Liver (tissue), 3 donors: ENCODE measurements around the gene BCL2.

Experiments
- GABPA ChIP-seq, 2 donors: IDR thresholded peaks in 1 of 2; conservative IDR thresholded peaks in 1 of 2; 2 replicates each; pipeline ENCODE4 v1.6.1; 2016; ENCODE audit warnings: antibody characterized with exemption in 2 of 2, mild to moderate bottlenecking in 1 of 2, moderate library complexity in 1 of 2
- JUND ChIP-seq, 2 donors: IDR thresholded peaks; 2 replicates each; pipeline ENCODE4 v1.6.1; 2016; ENCODE audit warnings: antibody characterized with exemption in 2 of 2
- NR2F2 ChIP-seq: IDR thresholded peaks from 2 replicates; pipeline ENCODE4 v1.6.1; 2016; ENCODE audit warnings: antibody characterized with exemption
- RAD21 ChIP-seq, 2 donors: IDR thresholded peaks; 2 replicates each; pipeline ENCODE4 v1.6.1; 2016; ENCODE audit warnings: antibody characterized with exemption in 2 of 2, mild to moderate bottlenecking in 2 of 2
- RXRA ChIP-seq, 2 donors: IDR thresholded peaks; 2 replicates each; pipeline ENCODE4 v1.6.1; 2017 to 2018; ENCODE audit warnings: antibody characterized with exemption in 2 of 2, mild to moderate bottlenecking in 1 of 2
- SP1 ChIP-seq: IDR thresholded peaks from 2 replicates; pipeline ENCODE4 v1.6.1; 2018; ENCODE audit warnings: antibody characterized with exemption, mild to moderate bottlenecking
- TAF1 ChIP-seq: conservative IDR thresholded peaks from 2 replicates; pipeline ENCODE4 v1.6.1; 2016; ENCODE audit warnings: antibody characterized with exemption, mild to moderate bottlenecking
- YY1 ChIP-seq: IDR thresholded peaks from 2 replicates; pipeline ENCODE4 v1.6.1; 2016; ENCODE audit warnings: antibody characterized with exemption, mild to moderate bottlenecking
- TF ChIP-seq, protein P1 (sequence below): fragments of 150-350 bp; IDR thresholded peaks from 2 replicates; pipeline ENCODE4 v1.5.1; 2017; ENCODE audit warnings: improper control_type of control experiment, low read depth, low read length; ENCODE audit not compliant: missing input control
- TF ChIP-seq, protein P2 (sequence below): IDR thresholded peaks from 2 replicates; pipeline ENCODE4 v1.6.1; 2016; ENCODE audit warnings: antibody characterized with exemption, mild to moderate bottlenecking
- donor health status: healthy.
- donor health status: healthy.

DNA sequence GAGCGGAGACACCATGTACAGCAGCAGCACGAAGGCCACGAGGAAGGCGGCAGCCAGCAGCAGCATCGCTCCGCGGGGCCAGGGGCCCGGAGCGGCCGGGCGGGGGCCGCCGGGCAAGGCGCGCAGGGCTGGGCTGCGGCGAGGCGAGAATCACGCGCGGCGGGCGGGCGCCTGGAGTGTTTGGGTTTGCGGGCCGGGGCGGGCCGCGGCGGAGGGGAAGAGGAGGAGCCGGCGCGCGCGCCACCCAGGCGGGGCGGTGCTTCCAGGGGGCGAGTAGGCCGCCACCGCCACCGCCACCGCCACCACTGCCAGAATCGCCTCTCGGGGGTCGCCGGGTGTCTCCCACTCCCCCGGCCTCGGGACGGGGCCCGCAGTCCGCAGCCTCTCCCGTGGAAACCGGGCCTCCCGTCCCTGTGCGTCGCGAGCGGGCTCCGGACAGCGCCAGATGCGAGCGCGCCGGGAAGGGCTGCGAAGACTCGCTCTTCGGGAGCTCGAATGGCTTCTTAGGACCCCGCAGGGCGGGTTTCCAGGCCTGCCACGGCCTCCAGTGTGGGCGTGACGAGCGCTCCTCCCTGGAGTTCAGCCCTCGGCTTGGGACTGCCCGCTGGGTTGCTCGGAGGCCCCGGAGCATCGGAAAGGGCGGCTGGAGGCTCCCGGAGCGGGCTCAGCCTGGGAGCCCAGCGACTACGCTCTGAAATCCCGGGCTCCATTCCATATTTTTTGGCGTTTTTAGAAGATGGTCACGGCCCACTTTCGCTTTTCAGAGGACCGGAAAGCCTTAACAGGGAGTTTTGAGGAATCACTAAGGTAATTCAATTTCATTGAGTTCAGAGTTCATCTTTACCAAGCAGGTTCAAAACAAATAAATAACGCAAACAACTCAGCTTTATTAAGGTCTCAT is 47.7 kb upstream of the BCL2 start, which contains the start of gene KDSR:
- TF ChIP-seq, protein P1, sequence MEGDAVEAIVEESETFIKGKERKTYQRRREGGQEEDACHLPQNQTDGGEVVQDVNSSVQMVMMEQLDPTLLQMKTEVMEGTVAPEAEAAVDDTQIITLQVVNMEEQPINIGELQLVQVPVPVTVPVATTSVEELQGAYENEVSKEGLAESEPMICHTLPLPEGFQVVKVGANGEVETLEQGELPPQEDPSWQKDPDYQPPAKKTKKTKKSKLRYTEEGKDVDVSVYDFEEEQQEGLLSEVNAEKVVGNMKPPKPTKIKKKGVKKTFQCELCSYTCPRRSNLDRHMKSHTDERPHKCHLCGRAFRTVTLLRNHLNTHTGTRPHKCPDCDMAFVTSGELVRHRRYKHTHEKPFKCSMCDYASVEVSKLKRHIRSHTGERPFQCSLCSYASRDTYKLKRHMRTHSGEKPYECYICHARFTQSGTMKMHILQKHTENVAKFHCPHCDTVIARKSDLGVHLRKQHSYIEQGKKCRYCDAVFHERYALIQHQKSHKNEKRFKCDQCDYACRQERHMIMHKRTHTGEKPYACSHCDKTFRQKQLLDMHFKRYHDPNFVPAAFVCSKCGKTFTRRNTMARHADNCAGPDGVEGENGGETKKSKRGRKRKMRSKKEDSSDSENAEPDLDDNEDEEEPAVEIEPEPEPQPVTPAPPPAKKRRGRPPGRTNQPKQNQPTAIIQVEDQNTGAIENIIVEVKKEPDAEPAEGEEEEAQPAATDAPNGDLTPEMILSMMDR, result no peak
- TF ChIP-seq JUND (IDR thresholded peaks at IDR 0.05), result peak; percentile 65 to 66
- peak; percentile 76 to 82 for TF ChIP-seq RXRA (IDR thresholded peaks at IDR 0.05)
- TF ChIP-seq SP1, result peak; percentile 91
- TF ChIP-seq YY1, result peak; percentile 95
- peak; percentile 30 to 41 for TF ChIP-seq RAD21 (IDR thresholded peaks at IDR 0.05)
- TF ChIP-seq, protein P2, sequence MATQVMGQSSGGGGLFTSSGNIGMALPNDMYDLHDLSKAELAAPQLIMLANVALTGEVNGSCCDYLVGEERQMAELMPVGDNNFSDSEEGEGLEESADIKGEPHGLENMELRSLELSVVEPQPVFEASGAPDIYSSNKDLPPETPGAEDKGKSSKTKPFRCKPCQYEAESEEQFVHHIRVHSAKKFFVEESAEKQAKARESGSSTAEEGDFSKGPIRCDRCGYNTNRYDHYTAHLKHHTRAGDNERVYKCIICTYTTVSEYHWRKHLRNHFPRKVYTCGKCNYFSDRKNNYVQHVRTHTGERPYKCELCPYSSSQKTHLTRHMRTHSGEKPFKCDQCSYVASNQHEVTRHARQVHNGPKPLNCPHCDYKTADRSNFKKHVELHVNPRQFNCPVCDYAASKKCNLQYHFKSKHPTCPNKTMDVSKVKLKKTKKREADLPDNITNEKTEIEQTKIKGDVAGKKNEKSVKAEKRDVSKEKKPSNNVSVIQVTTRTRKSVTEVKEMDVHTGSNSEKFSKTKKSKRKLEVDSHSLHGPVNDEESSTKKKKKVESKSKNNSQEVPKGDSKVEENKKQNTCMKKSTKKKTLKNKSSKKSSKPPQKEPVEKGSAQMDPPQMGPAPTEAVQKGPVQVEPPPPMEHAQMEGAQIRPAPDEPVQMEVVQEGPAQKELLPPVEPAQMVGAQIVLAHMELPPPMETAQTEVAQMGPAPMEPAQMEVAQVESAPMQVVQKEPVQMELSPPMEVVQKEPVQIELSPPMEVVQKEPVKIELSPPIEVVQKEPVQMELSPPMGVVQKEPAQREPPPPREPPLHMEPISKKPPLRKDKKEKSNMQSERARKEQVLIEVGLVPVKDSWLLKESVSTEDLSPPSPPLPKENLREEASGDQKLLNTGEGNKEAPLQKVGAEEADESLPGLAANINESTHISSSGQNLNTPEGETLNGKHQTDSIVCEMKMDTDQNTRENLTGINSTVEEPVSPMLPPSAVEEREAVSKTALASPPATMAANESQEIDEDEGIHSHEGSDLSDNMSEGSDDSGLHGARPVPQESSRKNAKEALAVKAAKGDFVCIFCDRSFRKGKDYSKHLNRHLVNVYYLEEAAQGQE, result peak; percentile 82
- TF ChIP-seq GABPA (IDR thresholded peaks at IDR 0.05 in 1 of 2, conservative IDR thresholded peaks at IDR 0.05 in 1 of 2), result peak in 1 of 2 donors; percentile 74
- peak; percentile 86 for TF ChIP-seq NR2F2
- TF ChIP-seq TAF1, result peak; percentile 86
